ENCODE results near the gene TFEB. TPM values are rescaled to one million over a fixed set of nuclear protein-coding genes. Genes with fewer than 3 reads are reported as not detected.

Gene TFEB
- total and polyA plus RNA-seq, 2 donors from 2014 or later, result 50.7 to 51.0 TPM

DNA sequence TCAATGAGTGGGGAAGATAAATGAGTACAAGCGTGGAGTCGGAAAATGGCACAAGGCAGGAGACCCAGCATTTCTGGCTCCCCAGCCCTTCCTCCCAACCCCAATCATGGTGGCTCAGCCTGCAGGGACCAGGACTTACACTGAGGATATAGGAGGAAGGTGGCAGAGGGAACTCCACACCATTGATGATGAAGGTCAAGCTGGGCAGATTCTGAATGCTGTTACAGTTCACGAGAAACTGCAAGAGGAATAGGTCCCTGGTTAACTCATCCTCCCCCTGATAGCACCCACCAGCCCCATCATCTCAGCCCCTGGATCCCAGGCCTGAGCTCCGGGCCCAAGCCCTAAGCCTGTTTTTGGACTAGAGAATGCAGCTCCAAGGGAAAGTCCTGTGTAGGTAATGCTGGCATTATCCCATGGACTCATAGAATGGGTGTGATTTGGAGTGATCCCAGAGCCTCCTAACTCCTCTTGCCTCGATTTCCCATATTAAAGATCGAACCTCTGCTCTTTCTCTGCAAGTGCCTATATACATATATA lies 2.3 kb upstream of the TFEB start:
- H3K27ac ChIP-seq (ENCODE audit: low read depth in 2 of 2, low read length in 2 of 2), result no peak overlapping the region
- no peak overlapping the region for H3K4me3 ChIP-seq (ENCODE audit: low read length in 3 of 3)
- FAIRE-seq (no peak), DNase-seq (peak in 1 of 5 donors; percentile 43)
- no peaks in the 10 kb centered on the region for H3K36me3 ChIP-seq (ENCODE audit: control insufficient read depth in 2 of 3, insufficient read depth in 3 of 3, low read length in 3 of 3)
- peaks cover 0 to 17% (median 7%) of the 10 kb centered on the region in 3 donors for H3K4me1 ChIP-seq (ENCODE audit: control insufficient read depth in 2 of 3, insufficient read depth in 2 of 3, low read depth in 1 of 3, low read length in 3 of 3)
- intact Hi-C loops (cut with DNase I), result no loop called here
- TF ChIP-seq, protein P1, sequence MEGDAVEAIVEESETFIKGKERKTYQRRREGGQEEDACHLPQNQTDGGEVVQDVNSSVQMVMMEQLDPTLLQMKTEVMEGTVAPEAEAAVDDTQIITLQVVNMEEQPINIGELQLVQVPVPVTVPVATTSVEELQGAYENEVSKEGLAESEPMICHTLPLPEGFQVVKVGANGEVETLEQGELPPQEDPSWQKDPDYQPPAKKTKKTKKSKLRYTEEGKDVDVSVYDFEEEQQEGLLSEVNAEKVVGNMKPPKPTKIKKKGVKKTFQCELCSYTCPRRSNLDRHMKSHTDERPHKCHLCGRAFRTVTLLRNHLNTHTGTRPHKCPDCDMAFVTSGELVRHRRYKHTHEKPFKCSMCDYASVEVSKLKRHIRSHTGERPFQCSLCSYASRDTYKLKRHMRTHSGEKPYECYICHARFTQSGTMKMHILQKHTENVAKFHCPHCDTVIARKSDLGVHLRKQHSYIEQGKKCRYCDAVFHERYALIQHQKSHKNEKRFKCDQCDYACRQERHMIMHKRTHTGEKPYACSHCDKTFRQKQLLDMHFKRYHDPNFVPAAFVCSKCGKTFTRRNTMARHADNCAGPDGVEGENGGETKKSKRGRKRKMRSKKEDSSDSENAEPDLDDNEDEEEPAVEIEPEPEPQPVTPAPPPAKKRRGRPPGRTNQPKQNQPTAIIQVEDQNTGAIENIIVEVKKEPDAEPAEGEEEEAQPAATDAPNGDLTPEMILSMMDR (IDR thresholded peaks at IDR 0.05; ENCODE audit: borderline replicate concordance, extremely low read depth, insufficient read depth), result no peak
- no peak overlapping the region for H3K9ac ChIP-seq (ENCODE audit: low read length in 3 of 3)
- H3K27me3 ChIP-seq (ENCODE audit: control insufficient read depth, insufficient read depth, low read length), result no peaks in the 10 kb centered on the region
- H3K9me3 ChIP-seq (ENCODE audit: control insufficient read depth in 2 of 3, insufficient read depth in 1 of 3, low read length in 3 of 3), result no peaks in the 10 kb centered on the region

DNA sequence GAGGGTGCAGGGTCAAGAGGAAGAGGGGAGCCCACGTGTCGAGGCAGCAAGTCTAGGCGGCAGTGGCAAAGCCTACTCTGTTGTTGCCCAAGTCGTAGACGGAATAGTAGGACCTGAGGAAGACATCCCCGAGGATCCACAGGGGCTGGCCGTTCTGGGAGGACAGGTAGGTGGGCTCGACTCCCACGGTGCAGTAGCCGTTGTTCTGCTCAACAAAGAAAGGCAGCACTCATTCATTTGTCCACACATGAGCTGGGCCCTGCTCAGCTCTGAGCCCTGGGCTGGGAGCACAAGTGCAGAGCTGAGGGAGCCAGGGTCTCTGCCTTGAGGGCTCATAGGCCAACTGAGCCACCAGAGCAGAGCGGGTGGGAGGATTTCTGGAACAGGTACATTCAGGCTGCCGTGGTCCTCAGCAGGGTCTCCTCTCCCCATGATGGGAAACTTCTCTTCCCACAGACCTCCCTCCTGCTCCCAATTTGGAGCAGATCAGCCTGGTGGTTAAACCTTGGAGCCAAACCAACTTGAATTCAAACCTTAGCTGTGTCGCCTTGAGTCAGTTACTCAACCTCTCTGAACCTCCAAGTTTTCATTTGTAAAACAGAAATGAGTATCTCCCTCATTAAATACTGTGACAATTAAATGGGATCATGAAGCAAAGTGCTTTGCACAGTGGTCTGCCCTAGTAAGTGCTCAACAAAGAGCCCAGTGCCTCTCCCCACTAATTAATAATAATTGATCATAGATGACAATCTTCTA lies 1.6 kb upstream of the TFEB start:
- Histone ChIP-seq H3K4me1 (ENCODE audit: control insufficient read depth in 2 of 3, insufficient read depth in 2 of 3, low read depth in 1 of 3, low read length in 3 of 3) (peaks cover 0 to 19% (median 11%) of the 10 kb centered on the region in 3 donors), H3K9ac (ENCODE audit: low read length in 3 of 3) (no peak overlapping the region), H3K9me3 (ENCODE audit: control insufficient read depth in 2 of 3, insufficient read depth in 1 of 3, low read length in 3 of 3) (no peaks in the 10 kb centered on the region), H3K27me3 (ENCODE audit: control insufficient read depth, insufficient read depth, low read length) (no peaks in the 10 kb centered on the region), H3K27ac (ENCODE audit: low read depth in 2 of 2, low read length in 2 of 2) (no peak overlapping the region), H3K4me3 (ENCODE audit: low read length in 3 of 3) (no peak overlapping the region), H3K36me3 (ENCODE audit: control insufficient read depth in 2 of 3, insufficient read depth in 3 of 3, low read length in 3 of 3) (no peaks in the 10 kb centered on the region)
- DNase-seq, result peak in 1 of 5 donors; percentile 42
- intact Hi-C loops (cut with DNase I), result no loop called here
- TF ChIP-seq, protein P1 (IDR thresholded peaks at IDR 0.05; ENCODE audit: borderline replicate concordance, extremely low read depth, insufficient read depth), result no peak
- no peak for FAIRE-seq

DNA sequence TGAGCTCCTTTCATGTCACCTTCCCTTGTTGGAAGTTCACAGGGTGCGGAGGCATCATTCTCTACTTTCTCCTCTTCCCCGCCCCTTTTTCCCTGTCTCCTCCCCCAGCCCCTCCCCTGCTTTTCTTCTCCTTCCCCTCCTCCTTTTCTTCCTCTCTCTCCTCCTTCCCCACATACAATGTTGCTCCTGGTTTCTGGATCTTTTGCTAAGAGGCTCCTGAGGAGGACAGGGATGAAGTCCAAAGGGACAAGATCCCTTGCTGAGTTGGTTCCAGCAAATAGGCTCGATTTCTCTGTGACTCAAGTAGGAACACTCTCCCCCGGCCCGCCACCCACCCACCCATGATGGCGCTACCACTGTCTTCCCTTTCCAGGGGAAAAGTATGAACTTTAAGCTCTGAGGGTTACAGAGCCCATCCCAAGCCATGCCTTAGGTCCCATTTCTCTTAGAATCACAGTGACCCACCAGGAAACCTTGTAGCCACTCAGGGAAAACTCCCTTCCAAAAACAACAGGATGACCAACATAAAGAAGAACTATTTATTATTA lies 852 bp upstream of the TFEB start:
- intact Hi-C loops (cut with DNase I), result no loop called here
- Histone ChIP-seq H3K36me3 (ENCODE audit: control insufficient read depth in 2 of 3, insufficient read depth in 3 of 3, low read length in 3 of 3) (no peaks in the 10 kb centered on the region), H3K27me3 (ENCODE audit: control insufficient read depth, insufficient read depth, low read length) (no peaks in the 10 kb centered on the region), H3K27ac (ENCODE audit: low read depth in 2 of 2, low read length in 2 of 2) (no peak overlapping the region), H3K4me3 (ENCODE audit: low read length in 3 of 3) (peak overlapping the region in 2 of 3 donors; percentile 19 to 30), H3K9ac (ENCODE audit: low read length in 3 of 3) (no peak overlapping the region), H3K4me1 (ENCODE audit: control insufficient read depth in 2 of 3, insufficient read depth in 2 of 3, low read depth in 1 of 3, low read length in 3 of 3) (peaks cover 0 to 22% (median 11%) of the 10 kb centered on the region in 3 donors), H3K9me3 (ENCODE audit: control insufficient read depth in 2 of 3, insufficient read depth in 1 of 3, low read length in 3 of 3) (no peaks in the 10 kb centered on the region)
- DNase-seq (peak in 2 of 5 donors; percentile 30 to 55), FAIRE-seq (no peak)
- TF ChIP-seq, protein P1 (IDR thresholded peaks at IDR 0.05; ENCODE audit: borderline replicate concordance, extremely low read depth, insufficient read depth), result no peak
